GM10847 (cell line): ENCODE measurements around the gene SOCS3.

Experiments
- POLR2A ChIP-seq: IDR thresholded peaks from 2 replicates; pipeline ENCODE4 v1.6.1; 2011; ENCODE audit not compliant: insufficient read length; ENCODE audit errors: extremely low read depth

SOCS3 gene

DNA sequence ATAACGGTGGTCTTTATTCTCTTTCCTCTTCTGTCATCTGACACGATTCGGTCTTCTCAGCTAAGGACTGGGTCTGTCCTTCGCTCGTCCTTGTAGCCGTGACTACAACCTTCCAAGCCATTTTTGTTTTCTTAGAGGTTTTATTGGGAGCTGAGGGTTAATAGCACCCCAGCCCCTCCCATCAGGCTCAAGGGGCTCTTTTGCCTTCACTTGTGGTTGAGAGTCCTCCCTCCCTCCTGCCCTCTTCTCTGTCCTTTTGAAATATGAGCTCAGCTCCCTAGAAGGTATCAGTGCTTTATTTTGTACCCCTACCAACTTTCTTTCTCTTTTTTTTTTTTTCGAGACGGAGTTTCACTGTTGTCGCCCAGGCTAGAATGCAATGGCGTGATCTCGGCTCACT lies 24.7 kb downstream of the SOCS3 start:
- TF ChIP-seq POLR2A: no peak

DNA sequence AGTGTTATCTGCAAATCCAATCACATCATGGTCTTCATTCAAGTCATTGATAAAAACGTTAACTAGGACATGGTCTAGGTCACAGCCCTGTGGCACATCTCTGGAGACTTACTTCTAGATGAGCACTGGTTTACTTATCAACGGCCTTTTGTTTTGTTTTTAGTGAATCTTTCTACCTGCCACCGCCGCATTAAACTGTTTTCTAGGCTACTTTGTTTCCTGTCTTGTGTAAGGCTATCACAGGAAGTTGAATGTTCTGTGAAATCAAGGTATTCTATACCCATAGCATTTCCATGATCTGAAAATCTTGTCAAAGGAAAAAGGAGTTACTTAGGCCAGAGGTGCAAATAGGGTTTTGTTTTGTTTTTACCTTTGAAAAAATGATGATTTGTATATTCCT lies 26.9 kb downstream of the SOCS3 start:
- no peak for TF ChIP-seq POLR2A

DNA sequence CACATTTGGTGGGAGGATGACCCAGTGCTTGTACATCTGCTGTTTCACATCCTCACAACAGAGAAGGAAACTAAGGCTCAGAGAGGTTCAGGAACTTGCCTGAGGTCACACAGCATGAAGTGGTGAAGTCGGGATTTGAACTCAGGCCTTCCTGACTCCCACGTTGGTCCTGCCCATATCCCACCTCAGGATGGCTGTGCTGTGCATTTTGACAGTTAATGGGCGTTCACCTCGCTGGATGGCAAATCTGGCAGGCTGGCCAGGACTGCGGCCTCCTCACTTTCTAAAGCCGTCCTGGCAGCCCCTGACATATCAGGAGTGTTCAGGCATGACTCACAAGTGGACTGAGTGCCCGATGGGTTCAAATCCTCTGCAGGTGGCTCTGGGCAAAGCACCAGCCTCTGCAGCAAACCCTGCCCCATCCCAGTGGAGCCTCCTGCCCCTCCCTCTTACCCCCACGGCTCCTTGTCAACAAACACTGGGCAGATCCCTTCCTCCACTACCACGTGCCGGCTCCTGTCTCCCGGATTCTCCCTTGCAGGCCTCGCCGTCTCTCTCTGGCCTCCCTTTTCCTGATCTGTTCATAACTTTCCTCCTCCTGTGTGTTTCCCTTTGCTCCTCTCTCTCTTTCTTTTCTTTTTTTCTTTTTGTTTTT lies 29.2 kb downstream of the SOCS3 start:
- TF ChIP-seq POLR2A: no peak

DNA sequence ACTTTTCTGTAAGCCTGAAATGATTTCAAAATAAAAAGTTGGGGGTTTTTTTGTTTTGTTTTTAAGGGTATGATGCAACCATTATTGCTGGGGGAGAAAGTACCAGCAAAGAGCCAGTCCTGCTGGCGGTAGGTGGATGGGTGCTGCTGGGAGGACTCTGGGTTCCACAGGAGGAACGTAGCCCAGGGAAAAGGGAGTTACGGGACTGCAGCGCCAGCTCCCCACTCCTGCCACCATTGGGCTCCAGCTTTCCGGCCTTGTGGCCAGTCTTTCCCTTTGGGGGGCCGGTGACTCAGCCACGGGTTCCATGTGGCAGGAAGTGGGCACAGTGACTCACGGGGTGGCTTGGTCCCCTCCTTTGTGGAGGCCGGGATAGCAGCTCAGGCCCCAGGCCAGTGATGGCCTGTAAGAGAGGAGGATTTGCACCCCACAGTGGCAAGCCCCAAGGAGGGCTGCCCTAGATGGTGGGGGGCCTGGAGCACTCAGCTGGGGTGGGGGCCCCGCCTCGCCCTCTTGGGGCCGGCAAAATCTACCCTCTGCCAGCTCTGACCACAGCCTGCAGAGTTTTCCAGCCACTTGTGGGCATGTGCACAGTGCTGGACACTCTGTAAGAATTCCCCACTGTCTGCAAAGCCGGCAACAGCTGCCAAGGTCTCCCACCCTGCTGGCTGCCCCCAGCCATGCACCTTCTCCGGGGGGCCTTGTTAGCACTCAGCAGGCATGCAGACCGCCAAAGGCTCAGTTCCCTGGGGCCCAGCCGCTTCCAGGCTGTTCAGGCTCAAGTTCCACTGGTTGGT lies 30.4 kb downstream of the SOCS3 start:
- TF ChIP-seq POLR2A: no peak

DNA sequence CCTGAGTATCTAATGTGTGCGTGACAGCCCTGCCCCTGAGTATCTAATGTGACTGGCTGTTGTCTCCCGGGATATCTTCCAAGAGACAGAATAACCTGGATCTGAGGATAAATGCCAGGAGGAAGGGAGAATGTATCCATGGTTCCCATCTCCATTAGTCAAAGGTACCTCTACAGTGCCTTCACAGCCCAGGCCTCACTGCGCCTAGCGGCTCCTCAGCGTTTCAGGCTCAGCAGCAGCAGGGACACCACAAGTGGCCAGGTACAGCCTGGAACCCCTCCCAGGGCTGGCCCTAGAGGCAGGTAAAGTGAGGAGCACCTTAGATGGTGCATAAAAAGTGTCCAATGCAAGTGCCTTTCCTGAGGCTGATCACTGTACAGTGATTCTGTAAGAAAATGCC lies 32.0 kb downstream of the SOCS3 start:
- no peak for TF ChIP-seq POLR2A

DNA sequence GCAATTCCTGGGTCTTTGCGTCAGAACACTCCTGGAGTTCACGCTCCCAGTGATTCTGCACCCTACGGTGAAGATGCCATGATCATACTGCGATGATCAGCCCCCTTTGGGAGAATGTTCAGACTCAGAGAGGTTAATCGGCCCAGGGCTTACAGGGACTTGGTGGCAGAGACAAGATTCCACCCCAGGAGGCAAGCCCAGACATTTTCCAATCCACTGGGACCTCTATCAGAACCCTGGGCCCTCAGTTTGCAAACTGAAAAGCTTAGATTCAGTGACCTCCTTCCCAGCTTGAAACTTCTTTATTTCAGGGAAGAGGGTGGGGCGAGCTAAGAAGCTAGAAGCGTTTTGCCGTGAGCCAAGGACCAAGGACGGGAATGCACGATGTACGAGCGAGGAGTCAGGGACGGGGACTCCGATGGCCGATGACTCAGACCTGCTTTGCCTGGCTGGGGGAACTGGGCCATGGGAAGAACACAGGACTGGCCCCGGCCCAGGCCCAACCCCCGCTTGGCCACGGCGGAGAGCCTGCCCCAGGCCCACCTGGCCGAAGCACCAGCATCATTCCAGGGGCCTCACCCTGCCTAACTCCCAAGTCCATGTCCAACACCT lies 34.7 kb downstream of the SOCS3 start:
- no peak for TF ChIP-seq POLR2A

DNA sequence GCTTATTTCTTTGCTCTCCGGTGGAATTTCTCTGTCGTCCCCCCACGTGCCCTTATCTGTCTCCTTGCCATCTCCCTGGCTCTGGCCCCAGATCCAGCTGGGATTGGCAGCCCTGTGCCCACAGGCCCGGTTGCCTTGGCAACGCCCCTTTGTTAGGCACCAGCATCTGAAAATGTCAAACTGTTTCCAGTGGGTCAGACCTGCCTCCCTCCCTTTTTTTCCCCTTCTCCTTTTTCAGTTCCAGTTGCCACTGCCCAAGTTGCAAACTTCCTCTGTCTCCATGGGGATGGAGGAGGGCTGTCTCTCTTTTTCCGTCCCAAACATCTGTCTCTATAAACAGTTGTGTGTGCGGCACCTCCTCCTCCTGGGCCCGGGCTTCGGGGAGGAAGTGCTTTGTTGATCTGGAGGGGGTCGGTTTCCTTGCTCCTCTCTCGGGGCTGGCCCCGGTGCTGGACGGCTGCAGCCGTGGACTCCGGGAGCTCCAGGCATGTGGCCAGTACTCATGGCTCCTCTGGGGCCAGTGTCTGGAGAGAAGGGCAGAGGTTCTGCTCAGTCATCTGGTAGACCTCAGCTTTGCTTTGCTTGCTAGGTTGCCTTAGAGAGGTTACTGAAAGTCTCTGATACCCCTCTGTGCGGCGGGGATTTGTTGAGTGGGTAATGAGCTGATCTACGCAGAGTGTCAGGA lies 35.3 kb downstream of the SOCS3 start:
- TF ChIP-seq POLR2A: no peak

DNA sequence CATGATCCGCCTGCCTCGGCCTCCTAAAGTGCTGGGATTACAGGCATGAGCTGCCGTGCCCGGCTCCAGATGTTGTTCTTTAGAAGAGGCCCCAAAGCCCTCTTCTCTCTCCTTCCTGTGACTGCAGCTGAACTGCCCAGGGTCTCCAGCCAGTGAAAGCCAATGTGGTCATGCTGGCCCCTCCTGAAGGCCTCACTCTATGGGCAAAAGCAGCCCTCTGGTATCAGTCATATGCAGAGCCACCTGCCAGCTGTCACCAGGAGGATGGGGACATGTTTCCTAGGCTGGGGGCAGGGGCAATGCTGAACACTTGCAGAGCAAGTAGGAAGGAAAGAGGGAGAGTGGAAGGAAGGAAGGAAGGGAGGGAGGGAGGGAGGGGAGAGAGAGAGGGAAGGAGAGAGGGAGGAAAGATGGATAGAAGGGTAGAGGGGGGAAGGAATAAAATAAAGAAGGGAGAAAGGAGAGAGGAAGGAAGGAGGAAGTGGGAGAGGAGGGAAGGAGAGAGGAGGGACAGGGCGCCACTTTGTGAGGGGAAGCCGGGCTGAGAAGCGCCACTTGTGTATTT lies 36.0 kb downstream of the SOCS3 start:
- TF ChIP-seq POLR2A: no peak

DNA sequence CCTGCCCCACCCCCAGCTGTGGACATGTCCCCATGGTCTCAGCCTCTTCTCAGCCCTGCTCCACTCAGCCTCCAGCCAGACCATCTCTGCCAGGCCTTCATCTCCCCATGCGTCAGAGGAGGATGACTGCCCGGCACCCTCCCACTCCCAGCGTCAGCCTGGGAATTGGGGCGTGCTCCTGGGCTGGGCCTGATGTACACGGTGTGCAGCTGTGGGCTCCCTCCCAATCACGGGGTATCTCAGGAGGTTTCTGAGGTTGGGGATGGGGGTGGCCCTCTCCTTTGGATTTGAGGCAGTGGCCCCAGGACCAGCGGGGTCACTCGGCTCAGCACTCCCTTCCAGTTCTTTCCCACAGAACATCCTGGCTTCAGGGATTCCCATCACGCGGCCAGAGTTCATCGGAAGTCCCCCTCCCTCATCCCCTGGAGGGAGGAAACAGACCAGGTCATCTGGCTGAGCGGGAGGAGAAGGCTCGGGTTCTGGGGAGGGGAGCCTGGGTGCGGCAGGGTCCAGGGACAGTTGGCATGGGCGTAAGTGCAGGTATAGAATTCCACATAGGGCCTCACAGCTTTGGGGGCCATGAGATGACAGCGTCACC lies 36.9 kb downstream of the SOCS3 start:
- no peak for TF ChIP-seq POLR2A

DNA sequence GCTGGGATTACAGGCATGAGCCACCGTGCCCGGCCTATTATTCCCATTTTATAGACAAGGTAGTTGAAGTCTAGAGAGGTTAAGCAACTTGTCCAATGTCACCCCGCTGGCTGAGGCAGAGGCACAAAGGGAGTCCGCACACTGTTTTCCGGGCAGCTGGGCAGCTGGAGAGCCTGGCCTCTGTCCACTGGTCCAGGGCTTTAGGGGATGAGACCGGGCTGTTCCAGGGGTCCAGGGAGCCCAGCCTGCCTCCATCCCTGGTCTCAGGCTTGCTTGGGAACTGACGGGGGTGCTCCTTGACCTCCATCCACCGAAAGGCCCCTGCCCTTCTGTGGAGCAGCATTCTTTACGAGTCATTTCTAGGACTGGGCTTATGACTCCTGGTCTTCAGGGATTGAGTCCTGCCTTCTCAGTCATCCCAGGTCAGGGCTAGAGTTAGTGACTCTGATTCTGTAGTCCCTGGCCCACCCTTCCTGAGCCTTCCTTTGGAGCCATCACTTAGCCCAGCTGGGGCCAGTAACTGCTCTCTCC lies 37.5 kb downstream of the SOCS3 start:
- no peak for TF ChIP-seq POLR2A

DNA sequence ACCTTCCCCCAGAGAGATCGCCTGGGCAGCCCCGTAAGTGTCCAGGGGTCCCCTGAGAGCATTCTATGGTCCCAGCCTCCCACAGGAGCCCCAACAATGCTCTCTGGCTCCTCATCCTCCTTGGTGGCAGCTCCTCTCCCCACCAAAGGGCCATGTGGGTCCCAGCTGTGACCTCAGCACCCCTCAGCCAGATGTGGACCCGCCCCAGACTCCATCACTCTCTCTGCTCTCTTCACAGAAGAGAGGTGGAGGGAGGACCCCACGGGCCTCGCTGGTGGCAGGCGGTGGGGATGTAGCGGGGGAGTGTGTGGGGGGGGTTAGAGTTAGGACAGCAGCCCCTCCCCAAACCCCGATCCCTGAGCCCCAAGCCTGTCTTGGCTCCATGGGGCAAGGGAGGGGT lies 41.0 kb downstream of the SOCS3 start:
- TF ChIP-seq POLR2A: no peak

DNA sequence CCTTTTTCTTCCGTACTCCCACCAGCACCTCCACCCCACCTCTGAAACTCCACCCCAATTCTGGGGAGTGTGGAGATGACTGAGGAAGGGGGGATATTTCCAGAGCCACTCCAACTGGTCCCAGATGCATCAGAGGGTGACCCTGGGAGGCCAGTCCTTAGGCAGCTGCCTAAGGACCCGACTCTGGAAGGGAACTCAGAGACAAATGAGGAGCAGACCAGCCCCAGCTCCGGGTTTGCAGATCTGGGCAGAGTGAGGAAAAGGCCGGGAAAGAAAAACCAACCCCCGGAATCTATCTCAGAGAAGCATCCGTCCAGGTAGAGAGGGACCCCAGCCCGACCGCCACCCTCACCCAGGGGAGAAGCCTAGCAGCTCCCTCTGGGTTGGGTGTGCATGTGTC lies 41.5 kb downstream of the SOCS3 start:
- TF ChIP-seq POLR2A: no peak

DNA sequence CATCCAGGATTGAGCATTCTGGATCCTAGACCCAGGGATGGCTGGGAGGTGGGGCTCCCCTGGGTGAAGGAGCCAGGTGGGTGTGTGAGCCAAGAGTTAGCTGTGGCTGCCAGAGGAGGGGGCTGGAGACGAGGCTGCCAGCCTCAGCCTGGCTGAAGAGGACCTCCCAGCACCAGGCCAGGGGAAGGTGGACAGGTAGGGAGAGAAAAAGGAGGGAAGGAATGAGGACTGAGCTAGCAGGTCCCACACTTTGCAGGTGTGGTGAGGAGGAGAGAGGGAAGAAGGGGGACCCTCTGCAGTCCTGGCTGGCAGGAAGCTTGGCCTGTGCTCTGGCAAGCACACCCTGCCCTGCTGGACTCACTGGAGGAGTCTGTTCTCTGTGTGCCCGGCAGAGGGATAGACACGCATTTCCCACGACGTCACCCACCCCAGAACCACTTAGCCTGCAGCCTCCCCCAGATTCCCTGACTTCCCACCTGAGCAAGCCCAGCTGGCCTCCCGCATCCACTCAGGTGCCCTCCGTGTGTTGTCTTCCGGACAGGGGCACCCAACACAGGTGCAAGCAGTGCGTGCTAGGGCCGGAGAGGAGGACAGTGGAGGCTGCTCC lies 42.0 kb downstream of the SOCS3 start:
- TF ChIP-seq POLR2A: no peak
